AG04450 (cell line): Measurements from ENCODE around the gene KCNS1. TPM values are rescaled to one million over a fixed set of nuclear protein-coding genes. Genes with fewer than 3 reads are reported as not detected.

Experiments used
- CTCF ChIA-PET: fragments of 300-600, 350-600 bp; formaldehyde crosslinking; extraction: SDS; loops from one replicate; lab custom pipeline; 2022; ENCODE audit warnings: antibody characterized with exemption, inconsistent platforms; lab: Charles Lee
- POLR2A ChIA-PET: fragments of 350-600 bp; formaldehyde crosslinking; extraction: SDS; loops from one replicate; lab custom pipeline; 2021; ENCODE audit warnings: antibody characterized with exemption, inconsistent platforms; lab: Yijun Ruan, JAX
- DNase-seq: peaks from one replicate; pipeline ENCODE4 v3.0.0-alpha.2; 2011; ENCODE audit warnings: low read depth, low spot score
- H3K27ac ChIP-seq: one replicate; pipeline ENCODE4 v1.5.1; 2012; ENCODE audit warnings: low read depth, low read length, control low read depth
- H3K27me3 ChIP-seq: one replicate; pipeline ENCODE4 v1.6.0; 2012; ENCODE audit warnings: low read length; ENCODE audit not compliant: control insufficient read depth, insufficient read depth
- H3K4me3 ChIP-seq: 2 replicates; pipeline ENCODE4 v1.5.1; 2011; ENCODE audit warnings: mild to moderate bottlenecking, low read depth, low read length, control low read depth
- H3K9me3 ChIP-seq: 2 replicates; pipeline ENCODE4 v1.5.1; 2012; ENCODE audit warnings: low read length; ENCODE audit not compliant: control insufficient read depth, insufficient read depth
- polyA plus RNA-seq: library from polyadenylated mRNA; depleted of rRNA; stranded (reverse); fragments of >200 nt; gene quantifications from 2 replicates; pipeline ENCODE4 v1.2.3, GENCODE V29; 2011
- TF ChIP-seq, protein P1 (sequence below): IDR thresholded peaks from 2 replicates; pipeline ENCODE4 v1.5.1; 2011; ENCODE audit warnings: low read depth, low read length, control low read depth, inconsistent platforms

Gene KCNS1
- polyA plus RNA-seq, 1 experiment: 0.30 TPM

DNA sequence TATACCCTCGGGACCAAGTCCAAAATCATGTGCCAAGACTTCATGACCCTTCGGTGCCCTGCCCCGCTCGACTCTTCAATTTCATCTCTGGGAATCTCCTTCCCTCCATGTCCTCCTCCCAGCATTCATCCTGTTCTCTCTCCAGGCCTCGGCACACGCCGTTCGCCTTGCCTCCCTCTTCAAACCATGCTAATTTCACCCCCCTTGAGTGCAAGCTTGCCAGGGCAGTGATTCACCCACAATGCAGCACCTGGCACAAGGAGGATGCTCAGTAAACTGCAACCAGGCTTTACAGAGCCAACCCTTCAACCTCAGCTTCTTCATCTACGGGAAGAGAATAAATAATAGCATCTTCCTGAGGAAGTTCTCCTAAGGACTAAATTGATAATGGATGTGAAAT lies 4.1 kb downstream of the KCNS1 start:
- Histone ChIP-seq H3K9me3 (peaks cover 10% of the 10 kb centered on the region; the same call in 1 of the 2 replicates), H3K27ac (no peak overlapping the region), H3K4me3 (no peak overlapping the region), H3K27me3 (peaks cover 34% of the 10 kb centered on the region)
- TF ChIP-seq, protein P1, sequence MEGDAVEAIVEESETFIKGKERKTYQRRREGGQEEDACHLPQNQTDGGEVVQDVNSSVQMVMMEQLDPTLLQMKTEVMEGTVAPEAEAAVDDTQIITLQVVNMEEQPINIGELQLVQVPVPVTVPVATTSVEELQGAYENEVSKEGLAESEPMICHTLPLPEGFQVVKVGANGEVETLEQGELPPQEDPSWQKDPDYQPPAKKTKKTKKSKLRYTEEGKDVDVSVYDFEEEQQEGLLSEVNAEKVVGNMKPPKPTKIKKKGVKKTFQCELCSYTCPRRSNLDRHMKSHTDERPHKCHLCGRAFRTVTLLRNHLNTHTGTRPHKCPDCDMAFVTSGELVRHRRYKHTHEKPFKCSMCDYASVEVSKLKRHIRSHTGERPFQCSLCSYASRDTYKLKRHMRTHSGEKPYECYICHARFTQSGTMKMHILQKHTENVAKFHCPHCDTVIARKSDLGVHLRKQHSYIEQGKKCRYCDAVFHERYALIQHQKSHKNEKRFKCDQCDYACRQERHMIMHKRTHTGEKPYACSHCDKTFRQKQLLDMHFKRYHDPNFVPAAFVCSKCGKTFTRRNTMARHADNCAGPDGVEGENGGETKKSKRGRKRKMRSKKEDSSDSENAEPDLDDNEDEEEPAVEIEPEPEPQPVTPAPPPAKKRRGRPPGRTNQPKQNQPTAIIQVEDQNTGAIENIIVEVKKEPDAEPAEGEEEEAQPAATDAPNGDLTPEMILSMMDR: no peak
- CTCF ChIA-PET: interaction anchor here (0.8 to 7.3 kb wide), 34 partner anchors 8 to 674 kb away, joined by 3 to 275 read pairs (median 10); partner anchors contain the start of genes MATN4 and STK4
- no peak for DNase-seq
- POLR2A ChIA-PET: no interaction called here

DNA sequence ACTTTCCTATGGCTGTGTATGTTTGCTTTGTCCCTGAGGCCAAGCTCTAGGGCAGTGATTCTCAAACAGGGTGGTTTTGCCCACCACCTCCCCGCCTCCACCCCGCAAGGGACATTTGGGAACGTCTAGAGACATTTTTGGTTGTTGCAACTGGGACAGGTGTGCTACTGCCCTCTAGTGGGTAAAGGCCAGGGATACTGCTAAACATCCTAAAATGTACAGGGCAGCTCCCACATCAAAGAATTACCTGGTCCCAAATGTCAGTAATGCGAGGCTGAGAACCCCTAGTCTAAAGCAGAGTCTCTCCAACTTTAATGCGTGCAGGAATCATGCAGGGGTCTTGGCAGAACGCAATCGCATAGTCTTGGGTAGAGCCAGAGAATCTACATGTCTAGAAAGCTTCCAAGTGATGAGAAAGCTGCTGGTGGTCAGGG lies 5.1 kb downstream of the KCNS1 start:
- H3K27ac ChIP-seq: no peak overlapping the region
- POLR2A ChIA-PET: interaction anchor here (1.0 kb wide), 1 partner anchor 52 kb away, joined by 4 read pairs; no protein-coding TSS in a partner anchor
- H3K27me3 ChIP-seq: peaks cover 29% of the 10 kb centered on the region
- TF ChIP-seq, protein P1: peak; percentile 83
- DNase-seq: no peak
- no peak overlapping the region for H3K4me3 ChIP-seq
- CTCF ChIA-PET: interaction anchor here (0.5 to 7.3 kb wide), 54 partner anchors 9 to 1187 kb away, joined by 3 to 275 read pairs (median 6); partner anchors contain the start of genes MATN4 and STK4
- H3K9me3 ChIP-seq: peaks cover 10% of the 10 kb centered on the region; the same call in 1 of the 2 replicates

DNA sequence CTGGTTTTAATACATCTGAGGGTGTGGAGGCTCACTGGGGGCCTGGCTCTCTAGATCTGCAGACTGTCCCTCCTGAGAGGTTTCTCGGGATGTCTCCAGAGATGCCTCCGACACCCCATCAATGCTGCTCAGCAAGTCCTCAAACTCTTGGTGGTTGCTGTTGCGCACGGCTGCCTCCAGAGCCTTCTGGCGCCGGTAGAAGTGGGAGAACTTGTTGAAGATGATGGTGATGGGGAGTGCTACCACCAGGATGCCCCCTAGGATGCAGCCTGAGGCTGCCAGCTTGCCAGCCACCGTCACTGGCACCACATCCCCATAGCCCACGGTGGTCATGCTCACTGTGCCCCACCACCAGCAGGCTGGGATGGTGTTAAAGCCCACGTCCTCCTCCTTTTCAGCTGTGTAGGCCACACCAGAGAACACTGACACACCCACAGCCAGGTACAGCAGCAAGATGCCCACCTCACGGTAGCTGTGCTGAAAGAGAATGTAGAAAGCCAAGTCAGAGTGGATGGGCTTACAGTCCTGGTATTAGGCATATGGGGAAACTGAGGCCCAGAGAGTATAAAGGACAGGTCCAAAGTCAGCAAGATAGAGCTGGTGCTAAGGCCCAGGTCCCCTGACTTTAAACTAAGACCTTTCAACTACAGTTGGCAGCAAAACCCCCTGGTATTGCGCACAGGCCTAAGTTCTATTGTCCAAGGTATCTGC lies 5.9 kb downstream of the KCNS1 start:
- TF ChIP-seq, protein P1: no peak
- Histone ChIP-seq H3K9me3 (peaks cover 10% of the 10 kb centered on the region; the same call in 1 of the 2 replicates), H3K27ac (no peak overlapping the region), H3K4me3 (no peak overlapping the region), H3K27me3 (peaks cover 25% of the 10 kb centered on the region)
- POLR2A ChIA-PET: interaction anchor here (1.0 kb wide), 1 partner anchor 52 kb away, joined by 4 read pairs; no protein-coding TSS in a partner anchor
- CTCF ChIA-PET: interaction anchor here (0.6 to 7.3 kb wide), 51 partner anchors 8 to 695 kb away, joined by 3 to 275 read pairs (median 8); partner anchors contain the start of genes MATN4, STK4 and WFDC12
- no peak for DNase-seq

DNA sequence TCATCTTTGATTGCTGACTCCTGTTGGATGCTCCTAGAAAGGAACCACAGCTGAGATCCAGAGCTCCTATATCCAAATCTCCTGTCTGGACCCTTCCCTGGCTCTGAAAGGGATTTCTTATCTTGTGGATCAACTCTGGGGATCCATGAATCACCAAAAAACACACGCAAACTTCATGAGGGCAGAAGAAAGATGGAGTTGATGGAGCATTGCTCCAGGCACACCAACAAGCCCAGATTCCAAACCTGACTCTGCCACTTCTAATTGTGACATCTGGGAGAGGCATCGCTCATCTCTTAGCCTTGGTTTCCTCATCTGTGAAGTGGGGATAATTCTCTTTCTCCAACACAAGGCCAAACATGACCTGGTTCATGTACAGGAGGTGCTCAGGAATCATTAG lies 6.7 kb downstream of the KCNS1 start:
- DNase-seq: no peak
- Histone ChIP-seq H3K4me3 (no peak overlapping the region), H3K27ac (no peak overlapping the region), H3K9me3 (peaks cover 10% of the 10 kb centered on the region; the same call in 1 of the 2 replicates), H3K27me3 (peaks cover 17% of the 10 kb centered on the region)
- TF ChIP-seq, protein P1: no peak
- ChIA-PET CTCF (interaction anchor here (1.1 to 7.3 kb wide), 14 partner anchors 7 to 225 kb away, joined by 4 to 275 read pairs (median 24); no protein-coding TSS in a partner anchor), POLR2A (no interaction called here)
